Suppressor macrophage treated with lipopolysaccharide for 1 hour (primary cell): ENCODE measurements around the gene DAGLB.
"Not testable (repeated sequence)": the region's sequence is repeated elsewhere in the genome, so short reads cannot be mapped to it uniquely, and the experiment has no call there.

Experiments
- DNase-seq, 3 donors: peaks; one replicate each; pipeline ENCODE4 v3.0.0-alpha.2; 2020 to 2022

The DAGLB gene

GRCh38 chr7:6430271-6430940 lies 17.3 kb downstream of the DAGLB start:
- DNase-seq = peak; percentile 47 to 63 (median 52)

GRCh38 chr7:6425948-6426347 lies 21.8 kb downstream of the DAGLB start:
- no peak for DNase-seq

- DNase-seq = peak; percentile 89 to 93 (median 92)
Measured at GRCh38 chr7:6423942-6424701, 23.6 kb downstream of the DAGLB start.

GRCh38 chr7:6422926-6423632 lies 24.7 kb downstream of the DAGLB start:
- peak in 2 of 3 donors; percentile 49 to 58 for DNase-seq

GRCh38 chr7:6422095-6422494 lies 25.7 kb downstream of the DAGLB start:
- DNase-seq = no peak

GRCh38 chr7:6420680-6421079 lies 27.1 kb downstream of the DAGLB start:
- DNase-seq = no peak

- no peak for DNase-seq
Measured at GRCh38 chr7:6419310-6419773, 28.4 kb downstream of the DAGLB start.

- DNase-seq = no peak
Measured at GRCh38 chr7:6417408-6417807, 30.3 kb downstream of the DAGLB start.

- DNase-seq = no peak
Measured at GRCh38 chr7:6416516-6417145, 31.1 kb downstream of the DAGLB start.

- DNase-seq = no peak
Measured at GRCh38 chr7:6413637-6414036, 34.1 kb downstream of the DAGLB start.

GRCh38 chr7:6409944-6410693 lies 37.6 kb downstream of the DAGLB start:
- DNase-seq = no peak

GRCh38 chr7:6409091-6409490 lies 38.7 kb downstream of the DAGLB start:
- DNase-seq = no peak

- DNase-seq = no peak
Measured at GRCh38 chr7:6407434-6407833, 40.3 kb downstream of the DAGLB start.

- DNase-seq = no peak
Measured at GRCh38 chr7:6406121-6406520, 41.6 kb downstream of the DAGLB start.

- no peak for DNase-seq
Measured at GRCh38 chr7:6403907-6404306, 43.8 kb downstream of the DAGLB start.

- no peak for DNase-seq
Measured at GRCh38 chr7:6402741-6403140, 45.0 kb downstream of the DAGLB start.

- DNase-seq = no peak
Measured at GRCh38 chr7:6402041-6402440, 45.7 kb downstream of the DAGLB start.

- DNase-seq = no peak
Measured at GRCh38 chr7:6401536-6401935, 46.2 kb downstream of the DAGLB start.

GRCh38 chr7:6400243-6401105 lies 47.3 kb downstream of the DAGLB start:
- not testable (repeated sequence) for DNase-seq

- DNase-seq = no peak
Measured at GRCh38 chr7:6399351-6399750, 48.4 kb downstream of the DAGLB start.

GRCh38 chr7:6398943-6399342 lies 48.8 kb downstream of the DAGLB start:
- no peak for DNase-seq
